ENCODE results near the gene NDRG2. TPM values are rescaled to one million over a fixed set of nuclear protein-coding genes. Genes with fewer than 3 reads are reported as not detected.

The NDRG2 gene
- total RNA-seq, 4 donors from 2014 or later, result 125 to 293 (median 215) TPM

DNA sequence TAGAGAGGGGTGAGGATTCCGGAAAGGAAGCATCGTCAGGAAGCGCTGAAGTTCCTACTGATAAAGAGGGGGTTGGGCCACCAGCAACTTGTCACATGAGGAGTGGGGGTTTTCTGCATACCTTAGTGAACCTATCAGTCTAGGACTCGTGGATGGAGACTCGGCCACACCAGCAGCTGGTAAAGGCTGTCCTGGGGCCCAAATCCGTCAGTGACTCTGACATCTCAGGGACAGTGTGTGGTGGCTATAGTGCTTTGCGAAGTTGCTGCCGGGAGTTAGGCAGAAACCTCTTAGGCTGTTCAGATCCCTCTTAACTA, 53.2 kb downstream of the NDRG2 start:
- TF ChIP-seq CTCF (IDR thresholded peaks at IDR 0.05; ENCODE audit: low read depth), result no peak

DNA sequence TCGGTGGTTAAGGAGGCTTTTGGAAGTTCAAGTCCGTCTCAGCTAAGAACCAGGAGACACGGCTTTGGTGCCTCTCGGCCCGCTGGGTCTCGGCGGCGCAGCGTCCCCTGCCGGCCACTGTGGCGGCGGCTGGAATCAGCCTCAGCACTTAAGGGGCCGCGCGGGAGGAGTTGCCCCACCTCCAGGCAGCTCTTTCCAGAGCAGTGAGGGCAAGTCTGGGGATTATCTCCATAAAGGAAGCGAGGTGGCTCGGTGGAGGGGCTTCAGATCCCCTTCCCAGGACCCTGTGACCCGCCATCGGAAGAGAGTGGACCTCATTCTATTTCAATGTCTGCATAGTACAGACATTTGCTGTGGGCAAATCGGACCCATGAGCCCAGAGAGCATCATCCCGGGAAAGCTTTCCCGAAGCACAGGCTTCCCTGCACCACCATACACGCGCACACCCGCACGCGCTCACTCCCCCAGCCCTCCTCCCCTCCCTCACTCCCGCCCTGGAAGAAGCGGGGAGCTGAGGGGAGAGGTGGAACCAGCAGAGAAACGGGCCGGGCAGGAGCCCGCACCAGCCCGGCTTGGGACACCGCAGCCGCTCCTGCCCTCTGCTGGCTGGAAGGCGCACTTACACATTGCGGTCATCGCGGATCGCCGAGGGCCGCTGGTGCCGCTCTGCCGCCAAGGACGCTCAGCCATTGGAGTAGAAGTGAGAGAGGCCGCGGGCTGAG, 53.7 kb downstream of the NDRG2 start:
- no peak for TF ChIP-seq CTCF (IDR thresholded peaks at IDR 0.05; ENCODE audit: low read depth)

GRCh38 chr14:20970647-20970982, 54.2 kb downstream of the NDRG2 start:
- TF ChIP-seq CTCF (IDR thresholded peaks at IDR 0.05; ENCODE audit: low read depth), result no peak

DNA sequence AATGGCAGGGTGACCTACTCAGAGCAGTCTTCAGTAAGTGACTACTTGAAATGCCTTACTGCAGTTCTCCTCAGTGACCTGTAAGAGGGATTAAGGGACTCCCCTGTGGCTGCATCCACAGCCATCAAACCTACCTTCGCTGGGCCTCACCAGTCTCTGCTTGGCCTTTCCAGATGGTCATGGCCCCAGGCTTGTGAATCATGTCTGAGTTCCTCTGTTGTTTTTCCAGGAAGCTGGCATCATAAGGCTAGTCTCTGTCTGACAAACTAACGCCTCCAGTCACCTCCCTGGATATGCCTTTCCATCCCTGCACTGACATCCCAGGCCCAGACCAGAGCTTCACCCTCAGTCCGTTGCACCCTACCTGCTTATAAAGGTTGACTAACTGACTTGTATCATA, 55.5 kb downstream of the NDRG2 start:
- no peak for TF ChIP-seq CTCF (IDR thresholded peaks at IDR 0.05; ENCODE audit: low read depth)

Other genes starting within 250 kb of the NDRG2 start
- gene RNASE6, start 243.8 kb downstream of the NDRG2 start, total RNA-seq, result 100 to 1,000 TPM in 1 of 4 donors, 10 to 100 TPM in 3; 12.2 to 120 (median 66.5) TPM
- 1,000 to 10,000 TPM in 2 of 4 donors, 100 to 1,000 TPM in 2; 568 to 1,425 (median 983) TPM for gene RNASE1, start 222.2 kb downstream of the NDRG2 start, total RNA-seq
- not detected for gene RNASE3, start 133.7 kb downstream of the NDRG2 start, total RNA-seq
- 1 to 10 TPM; 1.1 to 9.0 (median 6.2) TPM for gene RNASE2, start 69.6 kb downstream of the NDRG2 start, total RNA-seq
- 10 to 100 TPM; 66.9 to 85.8 (median 71.2) TPM for gene METTL17, start 35.1 kb downstream of the NDRG2 start, total RNA-seq
- not detected for gene SLC39A2, start 25.8 kb downstream of the NDRG2 start, total RNA-seq
- gene TPPP2, start 5.2 kb upstream of the NDRG2 start, total RNA-seq, result not detected
- not detected for gene RNASE13, start 9.7 kb upstream of the NDRG2 start, total RNA-seq
- gene RNASE7, start 17.3 kb upstream of the NDRG2 start, total RNA-seq, result not detected
- gene RNASE8, start 32.8 kb upstream of the NDRG2 start, total RNA-seq, result not detected
- 100 to 1,000 TPM in 1 of 4 donors, 10 to 100 TPM in 3; 32.3 to 109 (median 46.9) TPM for gene ARHGEF40, start 45.2 kb upstream of the NDRG2 start, total RNA-seq
- 10 to 100 TPM; 15.2 to 54.1 (median 38.4) TPM for gene ZNF219, start 73.6 kb upstream of the NDRG2 start, total RNA-seq
- gene TMEM253, start 76.0 kb upstream of the NDRG2 start, total RNA-seq, result 1 to 10 TPM in 1 of 4 donors, under 1 TPM in 1, not detected in 2; 0.44 to 1.8 TPM
- not detected for gene OR5AU1, start 131.0 kb upstream of the NDRG2 start, total RNA-seq
- 100 to 1,000 TPM; 298 to 466 (median 406) TPM for gene HNRNPC, start 244.4 kb upstream of the NDRG2 start, total RNA-seq